HG03159 (cell line): ENCODE data around the gene STX1A.
"Not testable (repeated sequence)": the region's sequence is repeated elsewhere in the genome, so short reads cannot be mapped to it uniquely, and the experiment has no call there.

Experiments used
- ATAC-seq: cut with Tn5 transposase; IDR thresholded peaks from one replicate; pipeline ENCODE4 v1.9.1; 2021; ENCODE audit warnings: mild to moderate bottlenecking, moderate library complexity; ENCODE audit not compliant: unreplicated experiment

Gene STX1A

GRCh38 chr7:73655309-73655708 is 64.2 kb downstream of the STX1A start:
- ATAC-seq, result not testable (repeated sequence)

GRCh38 chr7:73652541-73652949 is 66.9 kb downstream of the STX1A start:
- ATAC-seq, result no peak

- no peak for ATAC-seq
Observed at GRCh38 chr7:73650524-73650923, 68.9 kb downstream of the STX1A start.

GRCh38 chr7:73649576-73649975 is 69.9 kb downstream of the STX1A start:
- ATAC-seq, result no peak
